ENCODE results near the gene CACNB3. TPM values are rescaled to one million over a fixed set of nuclear protein-coding genes. Genes with fewer than 3 reads are reported as not detected.

Gene CACNB3
- total RNA-seq, 1 donor from 2014 or later = 4.4 TPM

GRCh38 chr12:48814262-48815125 is 3.8 kb upstream of the CACNB3 start:
- intact Hi-C loops (cut with micrococcal nuclease) = no loop called here
- DNase-seq (peak; percentile 94), ATAC-seq (peak; percentile 89)

- ATAC-seq (peak; percentile 86), DNase-seq (peak; percentile 84)
- intact Hi-C loops (cut with micrococcal nuclease) = no loop called here
Observed at GRCh38 chr12:48815126-48816110, 2.9 kb upstream of the CACNB3 start.

- DNase-seq = no peak
- intact Hi-C loops (cut with micrococcal nuclease) = no loop called here
- no peak for ATAC-seq
Observed at GRCh38 chr12:48816143-48816854, 2.0 kb upstream of the CACNB3 start.

- DNase-seq = no peak
- ATAC-seq = no peak
- intact Hi-C loops (cut with micrococcal nuclease) = no loop called here
Observed at GRCh38 chr12:48818831-48819590, 715 bp downstream of the CACNB3 start.

GRCh38 chr12:48819986-48820725 is 1.9 kb downstream of the CACNB3 start:
- ATAC-seq = no peak
- no peak for DNase-seq
- intact Hi-C loops (cut with micrococcal nuclease) = no loop called here

- intact Hi-C loops (cut with micrococcal nuclease) = no loop called here
- ATAC-seq = no peak
- DNase-seq = no peak
Observed at GRCh38 chr12:48822139-48822538, 3.8 kb downstream of the CACNB3 start.

- intact Hi-C loops (cut with micrococcal nuclease) = no loop called here
- no peak for DNase-seq
- no peak for ATAC-seq
Observed at GRCh38 chr12:48822711-48823110, 4.4 kb downstream of the CACNB3 start.

GRCh38 chr12:48823281-48823680 is 5.0 kb downstream of the CACNB3 start:
- ATAC-seq (no peak), DNase-seq (no peak)
- intact Hi-C loops (cut with micrococcal nuclease) = no loop called here

GRCh38 chr12:48824112-48824511 is 5.8 kb downstream of the CACNB3 start:
- DNase-seq (no peak), ATAC-seq (no peak)
- intact Hi-C loops (cut with micrococcal nuclease) = no loop called here

- no peak for ATAC-seq
- intact Hi-C loops (cut with micrococcal nuclease) = no loop called here
- DNase-seq = no peak
Observed at GRCh38 chr12:48824905-48825304, 6.6 kb downstream of the CACNB3 start.

- ATAC-seq (no peak), DNase-seq (no peak)
- intact Hi-C loops (cut with micrococcal nuclease) = no loop called here
Observed at GRCh38 chr12:48826209-48826855, 8.0 kb downstream of the CACNB3 start.

GRCh38 chr12:48827026-48827425 is 8.7 kb downstream of the CACNB3 start:
- DNase-seq (no peak), ATAC-seq (no peak)
- intact Hi-C loops (cut with micrococcal nuclease) = no loop called here

GRCh38 chr12:48827513-48828096 is 9.3 kb downstream of the CACNB3 start:
- no peak for DNase-seq
- ATAC-seq = no peak
- intact Hi-C loops (cut with micrococcal nuclease) = no loop called here

GRCh38 chr12:48828293-48828692 is 10.0 kb downstream of the CACNB3 start:
- no peak for ATAC-seq
- DNase-seq = no peak
- intact Hi-C loops (cut with micrococcal nuclease) = no loop called here

- ATAC-seq = no peak
- intact Hi-C loops (cut with micrococcal nuclease) = no loop called here
- no peak for DNase-seq
Observed at GRCh38 chr12:48828841-48829575, 10.7 kb downstream of the CACNB3 start.

GRCh38 chr12:48831257-48831656 is 13.0 kb downstream of the CACNB3 start:
- ATAC-seq = no peak

More at GRCh38 chr12:48831257-48831656, 13.0 kb downstream of the CACNB3 start:
- intact Hi-C loops (cut with micrococcal nuclease) = no loop called here
- no peak for DNase-seq

Data from left ventricle myocardium superior (tissue), 1 donor.